Pancreas (tissue), 8 donors: ENCODE measurements around the gene UBALD1. TPM values are rescaled to one million over a fixed set of nuclear protein-coding genes. Genes with fewer than 3 reads are reported as not detected.

Source experiments
- polyA plus RNA-seq, 2 donors: library from polyadenylated mRNA; stranded (reverse); fragments of 200-250 nt; gene quantifications; one replicate each; pipeline ENCODE4 v1.2.3, GENCODE V29; 2013
- total RNA-seq, 6 donors: library from RNA; stranded (reverse); fragmentation: NEBNext Ultra II Directional in 4 of 6; extraction: Animal tissue kit (Norgen Biotek cat#: 25700) in 4 of 6; gene quantifications; one replicate each; pipeline versions ENCODE4 v1.2.1 to v1.2.4, GENCODE V29; 2021 to 2023
- donor health status: healthy with polysubstance abuse.
- donor health status: DM: no; HTN: no; CAD: no; lungs with moderate emphysema.
- donor health status: DM: no; HTN: no; CAD: no.
- donor health status: Bipolar disorder and iron deficiency.
- donor health status: DM: yes; HTN: yes; CAD: no.
- donor health status: DM: no; HTN: no; CAD: no.
- donor health status: DM: no; HTN: no; CAD: no.
- donor health status: DM: yes; HTN: yes; CAD: no.

The UBALD1 gene
- total and polyA plus RNA-seq, 8 donors: 9.1 to 42.5 (median 17.1) TPM

Other genes starting within 250 kb of the UBALD1 start
- 10 to 100 TPM in 1 of 6 donors, 1 to 10 TPM in 5; 3.1 to 10.1 (median 7.9) TPM for gene VASN, start 243.0 kb downstream of the UBALD1 start, total RNA-seq
- 10 to 100 TPM in 1 of 2 donors, 1 to 10 TPM in 1; 9.0 to 14.8 TPM for gene VASN, start 243.0 kb downstream of the UBALD1 start, polyA plus RNA-seq
- gene CORO7, start 198.3 kb downstream of the UBALD1 start, total RNA-seq: 10 to 100 TPM in 4 of 6 donors, 1 to 10 TPM in 2; 8.4 to 21.4 (median 14.2) TPM
- gene CORO7, start 198.3 kb downstream of the UBALD1 start, polyA plus RNA-seq: 10 to 100 TPM; 26.7 to 29.6 TPM
- 10 to 100 TPM; 21.0 to 33.7 (median 21.5) TPM for gene DNAJA3, start 189.0 kb downstream of the UBALD1 start, total RNA-seq
- gene DNAJA3, start 189.0 kb downstream of the UBALD1 start, polyA plus RNA-seq: 10 to 100 TPM; 20.3 to 23.0 TPM
- 10 to 100 TPM; 21.9 to 40.0 (median 24.3) TPM for gene NMRAL1, start 140.3 kb downstream of the UBALD1 start, total RNA-seq
- 10 to 100 TPM; 74.9 to 84.7 TPM for gene NMRAL1, start 140.3 kb downstream of the UBALD1 start, polyA plus RNA-seq
- 10 to 100 TPM; 12.8 to 22.0 (median 18.5) TPM for gene HMOX2, start 138.5 kb downstream of the UBALD1 start, total RNA-seq
- 10 to 100 TPM; 18.9 to 29.6 TPM for gene HMOX2, start 138.5 kb downstream of the UBALD1 start, polyA plus RNA-seq
- gene CDIP1, start 76.1 kb downstream of the UBALD1 start, total RNA-seq: 10 to 100 TPM; 16.3 to 20.1 (median 18.9) TPM
- 10 to 100 TPM; 13.6 to 24.4 TPM for gene CDIP1, start 76.1 kb downstream of the UBALD1 start, polyA plus RNA-seq
- gene C16orf96, start 58.5 kb downstream of the UBALD1 start, total RNA-seq: under 1 TPM; 0.28 to 0.47 (median 0.34) TPM
- gene C16orf96, start 58.5 kb downstream of the UBALD1 start, polyA plus RNA-seq: under 1 TPM; 0.30 to 0.31 TPM
- gene MGRN1, start 9.9 kb upstream of the UBALD1 start, total RNA-seq: 10 to 100 TPM; 29.0 to 43.8 (median 33.0) TPM
- 10 to 100 TPM; 17.2 to 29.9 TPM for gene MGRN1, start 9.9 kb upstream of the UBALD1 start, polyA plus RNA-seq
- 10 to 100 TPM in 5 of 6 donors, 1 to 10 TPM in 1; 7.0 to 16.5 (median 12.8) TPM for gene NUDT16L1, start 78.7 kb upstream of the UBALD1 start, total RNA-seq
- 10 to 100 TPM; 17.3 to 32.3 TPM for gene NUDT16L1, start 78.7 kb upstream of the UBALD1 start, polyA plus RNA-seq
- gene ANKS3, start 119.4 kb upstream of the UBALD1 start, total RNA-seq: 10 to 100 TPM in 5 of 6 donors, 1 to 10 TPM in 1; 8.7 to 20.4 (median 11.7) TPM
- 10 to 100 TPM; 56.8 to 69.1 TPM for gene ANKS3, start 119.4 kb upstream of the UBALD1 start, polyA plus RNA-seq
- gene DNAAF8, start 119.6 kb upstream of the UBALD1 start, total RNA-seq: 1 to 10 TPM in 1 of 6 donors, under 1 TPM in 5; 0.23 to 1.0 (median 0.58) TPM
- 1 to 10 TPM in 1 of 2 donors, under 1 TPM in 1; 0.52 to 1.0 TPM for gene DNAAF8, start 119.6 kb upstream of the UBALD1 start, polyA plus RNA-seq
- gene ZNF500, start 152.3 kb upstream of the UBALD1 start, total RNA-seq: 10 to 100 TPM in 1 of 6 donors, 1 to 10 TPM in 5; 5.5 to 10.0 (median 7.2) TPM
- gene ZNF500, start 152.3 kb upstream of the UBALD1 start, polyA plus RNA-seq: 10 to 100 TPM in 1 of 2 donors, 1 to 10 TPM in 1; 6.5 to 14.1 TPM
- gene SEPTIN12, start 173.5 kb upstream of the UBALD1 start, total RNA-seq: not detected
- gene SEPTIN12, start 173.5 kb upstream of the UBALD1 start, polyA plus RNA-seq: 1 to 10 TPM in 1 of 2 donors, not detected in 1; 1.4 TPM
- 10 to 100 TPM; 49.2 to 69.1 (median 63.2) TPM for gene SMIM22, start 180.5 kb upstream of the UBALD1 start, total RNA-seq
- 100 to 1,000 TPM; 176 to 367 TPM for gene SMIM22, start 180.5 kb upstream of the UBALD1 start, polyA plus RNA-seq
- gene ROGDI, start 187.7 kb upstream of the UBALD1 start, total RNA-seq: 10 to 100 TPM; 12.3 to 18.3 (median 13.0) TPM
- 10 to 100 TPM; 55.0 to 63.0 TPM for gene ROGDI, start 187.7 kb upstream of the UBALD1 start, polyA plus RNA-seq
- 10 to 100 TPM; 27.2 to 58.6 (median 40.4) TPM for gene GLYR1, start 232.4 kb upstream of the UBALD1 start, total RNA-seq
- 10 to 100 TPM; 33.0 to 41.4 TPM for gene GLYR1, start 232.4 kb upstream of the UBALD1 start, polyA plus RNA-seq
- 10 to 100 TPM; 10.4 to 17.3 (median 12.4) TPM for gene UBN1, start 232.6 kb upstream of the UBALD1 start, total RNA-seq
- gene UBN1, start 232.6 kb upstream of the UBALD1 start, polyA plus RNA-seq: 10 to 100 TPM in 1 of 2 donors, 1 to 10 TPM in 1; 8.0 to 10.1 TPM